ENCODE data around the gene TNNT3.

DNA sequence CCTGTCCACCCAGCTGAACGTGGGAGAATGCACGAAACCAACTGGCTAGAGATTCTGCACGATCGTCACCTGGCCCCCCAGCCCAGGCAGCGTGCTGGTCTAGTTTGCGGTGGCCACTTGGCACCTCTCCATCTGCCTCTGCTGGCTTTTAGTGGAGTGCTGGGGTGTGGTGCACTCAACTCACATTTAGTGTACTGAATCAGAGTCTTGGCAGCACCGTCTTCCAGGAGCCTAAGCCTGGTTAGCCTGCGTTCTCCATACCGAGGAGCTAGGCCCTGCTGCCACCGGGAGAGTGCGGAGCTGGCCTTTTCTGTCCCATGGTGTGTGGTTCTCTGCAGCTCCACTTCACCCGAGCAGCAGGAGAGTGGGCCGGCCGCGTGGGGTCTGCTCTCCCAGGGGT, 30.4 kb downstream of the TNNT3 start:
- TF ChIP-seq, protein P1, sequence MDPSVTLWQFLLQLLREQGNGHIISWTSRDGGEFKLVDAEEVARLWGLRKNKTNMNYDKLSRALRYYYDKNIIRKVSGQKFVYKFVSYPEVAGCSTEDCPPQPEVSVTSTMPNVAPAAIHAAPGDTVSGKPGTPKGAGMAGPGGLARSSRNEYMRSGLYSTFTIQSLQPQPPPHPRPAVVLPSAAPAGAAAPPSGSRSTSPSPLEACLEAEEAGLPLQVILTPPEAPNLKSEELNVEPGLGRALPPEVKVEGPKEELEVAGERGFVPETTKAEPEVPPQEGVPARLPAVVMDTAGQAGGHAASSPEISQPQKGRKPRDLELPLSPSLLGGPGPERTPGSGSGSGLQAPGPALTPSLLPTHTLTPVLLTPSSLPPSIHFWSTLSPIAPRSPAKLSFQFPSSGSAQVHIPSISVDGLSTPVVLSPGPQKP (IDR thresholded peaks at IDR 0.05; ENCODE audit: borderline replicate concordance, low read depth, low read length): no peak
- TF ChIP-seq, protein P2, sequence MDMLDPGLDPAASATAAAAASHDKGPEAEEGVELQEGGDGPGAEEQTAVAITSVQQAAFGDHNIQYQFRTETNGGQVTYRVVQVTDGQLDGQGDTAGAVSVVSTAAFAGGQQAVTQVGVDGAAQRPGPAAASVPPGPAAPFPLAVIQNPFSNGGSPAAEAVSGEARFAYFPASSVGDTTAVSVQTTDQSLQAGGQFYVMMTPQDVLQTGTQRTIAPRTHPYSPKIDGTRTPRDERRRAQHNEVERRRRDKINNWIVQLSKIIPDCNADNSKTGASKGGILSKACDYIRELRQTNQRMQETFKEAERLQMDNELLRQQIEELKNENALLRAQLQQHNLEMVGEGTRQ (IDR thresholded peaks at IDR 0.05; ENCODE audit: low read depth, low read length): no peak
- TF ChIP-seq, protein P3, sequence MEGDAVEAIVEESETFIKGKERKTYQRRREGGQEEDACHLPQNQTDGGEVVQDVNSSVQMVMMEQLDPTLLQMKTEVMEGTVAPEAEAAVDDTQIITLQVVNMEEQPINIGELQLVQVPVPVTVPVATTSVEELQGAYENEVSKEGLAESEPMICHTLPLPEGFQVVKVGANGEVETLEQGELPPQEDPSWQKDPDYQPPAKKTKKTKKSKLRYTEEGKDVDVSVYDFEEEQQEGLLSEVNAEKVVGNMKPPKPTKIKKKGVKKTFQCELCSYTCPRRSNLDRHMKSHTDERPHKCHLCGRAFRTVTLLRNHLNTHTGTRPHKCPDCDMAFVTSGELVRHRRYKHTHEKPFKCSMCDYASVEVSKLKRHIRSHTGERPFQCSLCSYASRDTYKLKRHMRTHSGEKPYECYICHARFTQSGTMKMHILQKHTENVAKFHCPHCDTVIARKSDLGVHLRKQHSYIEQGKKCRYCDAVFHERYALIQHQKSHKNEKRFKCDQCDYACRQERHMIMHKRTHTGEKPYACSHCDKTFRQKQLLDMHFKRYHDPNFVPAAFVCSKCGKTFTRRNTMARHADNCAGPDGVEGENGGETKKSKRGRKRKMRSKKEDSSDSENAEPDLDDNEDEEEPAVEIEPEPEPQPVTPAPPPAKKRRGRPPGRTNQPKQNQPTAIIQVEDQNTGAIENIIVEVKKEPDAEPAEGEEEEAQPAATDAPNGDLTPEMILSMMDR (conservative IDR thresholded peaks at IDR 0.05; ENCODE audit: low read depth, low read length): no peak
- TF ChIP-seq SMC3 (IDR thresholded peaks at IDR 0.05; ENCODE audit: low read depth, low read length) (no peak), RCOR1 (IDR thresholded peaks at IDR 0.05; ENCODE audit: insufficient replicate concordance, low read length) (no peak)

Measured in IMR-90 (cell line).